ENCODE results near the gene ABHD10. TPM values are rescaled to one million over a fixed set of nuclear protein-coding genes. Genes with fewer than 3 reads are reported as not detected.

The ABHD10 gene
- total RNA-seq, 1 experiment from 2014 or later, result 41.8 TPM

GRCh38 chr3:111956995-111957734 lies 21.7 kb upstream of the ABHD10 start:
- intact Hi-C loops (cut with micrococcal nuclease; ENCODE audit: unreplicated experiment), result no loop called here
- ChIA-PET POLR2A (no interaction called here), CTCF (no interaction called here)
- no TSS peak for BruUV-seq (replicated peaks)
- Histone ChIP-seq H3K4me3 (ENCODE audit: low read depth, low read length) (no peak overlapping the region), H3K27me3 (replicated peaks; ENCODE audit: control insufficient read depth, insufficient read depth, low read length) (no peaks in the 10 kb centered on the region), H3K36me3 (ENCODE audit: control insufficient read depth, insufficient read depth, low read length) (peaks cover 2% of the 10 kb centered on the region; the same call in 1 of the 2 replicates), H3K9me3 (no peaks in the 10 kb centered on the region), H3K4me1 (no peaks in the 10 kb centered on the region)
- Mint-ChIP-seq H3K27ac (ENCODE audit: unreplicated experiment) (no peak overlapping the region), H3K4me3 (ENCODE audit: unreplicated experiment) (no peak overlapping the region), H3K36me3 (ENCODE audit: insufficient read depth, unreplicated experiment) (peaks cover 14% of the 10 kb centered on the region), H3K9me3 (ENCODE audit: unreplicated experiment) (no peaks in the 10 kb centered on the region), H3K4me1 (ENCODE audit: low read depth, unreplicated experiment) (no peaks in the 10 kb centered on the region), H3K27me3 (ENCODE audit: insufficient read depth, unreplicated experiment) (no peaks in the 10 kb centered on the region)
- no peak for TF ChIP-seq CTCF (IDR thresholded peaks at IDR 0.05; ENCODE audit: insufficient read depth in 1 of 2, low read depth in 1 of 2, low read length in 1 of 2, severe bottlenecking in 1 of 2, unreplicated experiment in 1 of 2)
- no peak for DNase-seq

DNA sequence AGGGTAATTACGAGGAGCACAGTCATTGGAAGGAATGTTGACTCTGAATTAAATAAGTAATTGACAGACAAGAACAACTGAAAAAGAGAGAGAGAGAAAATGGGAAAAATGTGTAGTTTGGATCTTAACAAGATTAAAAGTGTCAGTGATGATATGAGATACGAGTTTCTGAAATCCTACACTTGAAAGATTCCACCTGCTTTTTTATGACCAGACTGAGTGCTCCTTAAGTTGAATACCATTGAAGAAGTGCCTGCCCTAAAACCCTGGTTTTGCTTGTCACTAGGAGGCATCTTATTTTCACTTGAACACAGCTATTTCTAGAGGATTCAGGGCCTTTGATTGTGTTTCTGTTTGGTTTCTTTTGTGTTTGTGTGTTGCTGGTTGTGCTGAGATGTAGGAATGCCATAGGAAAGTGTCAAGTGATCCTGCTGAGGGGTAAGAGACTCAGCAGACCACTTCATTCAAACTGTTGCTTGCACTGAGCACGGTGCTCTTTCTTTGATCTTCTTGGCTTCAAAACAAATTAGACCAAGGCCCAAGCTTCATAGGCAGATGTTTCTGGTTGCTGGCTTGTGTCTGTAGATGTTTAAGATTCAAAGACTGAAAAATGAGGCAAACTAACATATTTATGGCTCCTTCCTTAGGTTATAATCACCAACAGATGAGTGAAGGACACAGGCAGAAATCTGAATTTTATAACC lies 17.2 kb upstream of the ABHD10 start:
- no peak overlapping the region for H3K27ac Mint-ChIP-seq (ENCODE audit: unreplicated experiment)
- TF ChIP-seq CTCF (IDR thresholded peaks at IDR 0.05; ENCODE audit: insufficient read depth in 1 of 2, low read depth in 1 of 2, low read length in 1 of 2, severe bottlenecking in 1 of 2, unreplicated experiment in 1 of 2), result no peak

DNA sequence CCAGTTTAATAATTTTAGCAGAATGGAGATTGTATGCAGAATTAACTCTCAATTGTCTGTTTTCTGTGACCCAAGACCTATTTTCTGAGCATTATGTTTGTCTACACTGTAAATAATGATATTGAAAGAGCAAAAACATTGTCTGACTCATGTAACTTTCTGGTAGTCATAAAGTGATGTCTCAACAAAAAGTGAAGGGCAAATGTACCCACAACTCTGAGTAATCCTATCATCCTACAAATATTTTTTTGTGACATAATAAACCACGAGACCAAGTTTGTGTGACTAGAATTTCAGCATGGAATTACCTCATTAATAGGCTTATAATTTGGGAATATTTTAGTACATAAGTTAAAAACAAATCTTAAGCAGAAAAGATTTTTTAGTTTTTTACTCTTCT lies 15.4 kb upstream of the ABHD10 start:
- Mint-ChIP-seq H3K27ac (ENCODE audit: unreplicated experiment) (no peak overlapping the region), H3K27me3 (ENCODE audit: insufficient read depth, unreplicated experiment) (no peaks in the 10 kb centered on the region), H3K4me3 (ENCODE audit: unreplicated experiment) (no peak overlapping the region), H3K9me3 (ENCODE audit: unreplicated experiment) (no peaks in the 10 kb centered on the region), H3K4me1 (ENCODE audit: low read depth, unreplicated experiment) (peaks cover 12% of the 10 kb centered on the region), H3K36me3 (ENCODE audit: insufficient read depth, unreplicated experiment) (peaks cover 45% of the 10 kb centered on the region)
- Histone ChIP-seq H3K36me3 (ENCODE audit: control insufficient read depth, insufficient read depth, low read length) (no peaks in the 10 kb centered on the region; the same call in 1 of the 2 replicates), H3K27me3 (replicated peaks; ENCODE audit: control insufficient read depth, insufficient read depth, low read length) (no peaks in the 10 kb centered on the region), H3K4me1 (peaks cover 6% of the 10 kb centered on the region), H3K4me3 (ENCODE audit: low read depth, low read length) (no peak overlapping the region), H3K9me3 (no peaks in the 10 kb centered on the region)
- BruUV-seq (replicated peaks), result no TSS peak
- TF ChIP-seq CTCF (IDR thresholded peaks at IDR 0.05; ENCODE audit: insufficient read depth in 1 of 2, low read depth in 1 of 2, low read length in 1 of 2, severe bottlenecking in 1 of 2, unreplicated experiment in 1 of 2), result no peak
- POLR2A ChIA-PET, result no interaction called here
- intact Hi-C loops (cut with micrococcal nuclease; ENCODE audit: unreplicated experiment), result no loop called here
- no peak for DNase-seq
- CTCF ChIA-PET, result no interaction called here

More for the DNA sequence above, 17.2 kb upstream of the ABHD10 start:
- Mint-ChIP-seq H3K27me3 (ENCODE audit: insufficient read depth, unreplicated experiment) (no peaks in the 10 kb centered on the region), H3K4me1 (ENCODE audit: low read depth, unreplicated experiment) (no peaks in the 10 kb centered on the region), H3K9me3 (ENCODE audit: unreplicated experiment) (no peaks in the 10 kb centered on the region), H3K4me3 (ENCODE audit: unreplicated experiment) (no peak overlapping the region), H3K36me3 (ENCODE audit: insufficient read depth, unreplicated experiment) (peaks cover 43% of the 10 kb centered on the region)
- intact Hi-C loops (cut with micrococcal nuclease; ENCODE audit: unreplicated experiment), result no loop called here
- no peak for DNase-seq
- H3K4me3 ChIP-seq (ENCODE audit: low read depth, low read length), result no peak overlapping the region
- no peaks in the 10 kb centered on the region for H3K9me3 ChIP-seq
- H3K36me3 ChIP-seq (ENCODE audit: control insufficient read depth, insufficient read depth, low read length), result no peaks in the 10 kb centered on the region; the same call in 1 of the 2 replicates
- BruUV-seq (replicated peaks), result no TSS peak
- H3K4me1 ChIP-seq, result no peaks in the 10 kb centered on the region
- CTCF ChIA-PET, result interaction anchor here (0.6 to 1.2 kb wide), 3 partner anchors 17 to 293 kb away, joined by 3 to 4 read pairs (median 4); partner anchors contain the start of gene ABHD10
- POLR2A ChIA-PET, result no interaction called here
- H3K27me3 ChIP-seq (replicated peaks; ENCODE audit: control insufficient read depth, insufficient read depth, low read length), result no peaks in the 10 kb centered on the region

Measured in Caco-2 (cell line).